ENCODE results near the gene RBM38. TPM values are rescaled to one million over a fixed set of nuclear protein-coding genes. Genes with fewer than 3 reads are reported as not detected.

RBM38 gene
- total and polyA plus RNA-seq, 9 of the 15 experiments (the other 6 are each of a cell fraction or from before 2014, with no cell fraction given) = 0.28 to 82.4 (median 33.2) TPM

GRCh38 chr20:57403216-57403615, 12.0 kb downstream of the RBM38 start:
- in situ Hi-C loops (cut with MboI) (no loop called here), intact Hi-C loops (cut with micrococcal nuclease) (no loop called here)
- Histone ChIP-seq H3K79me2 (ENCODE audit: control insufficient read depth, insufficient read depth, low read length) (peaks cover 42% of the 10 kb centered on the region), H4K20me1 (replicated peaks; ENCODE audit: control insufficient read depth, insufficient read depth, low read length) (peaks cover 35% of the 10 kb centered on the region), H3K27me3 (ENCODE audit: control insufficient read depth in 2 of 2, insufficient read depth in 2 of 2, low read length in 2 of 2) (no peaks in the 10 kb centered on the region), H2AFZ (ENCODE audit: low read depth, low read length) (no peak overlapping the region), H3K9me1 (ENCODE audit: control insufficient read depth, insufficient read depth, low read length) (peaks cover 3% of the 10 kb centered on the region), H3K9ac (ENCODE audit: insufficient read depth in 1 of 2, low read depth in 2 of 2, low read length in 2 of 2) (peak overlapping the region in 1 of 2 experiments; percentile 55; a peak in 2 of 4 replicates), H3K27ac (ENCODE audit: extremely low read depth, low read depth, low read length) (no peak overlapping the region), H3K4me1 (replicated peaks in 1 of 2; ENCODE audit: control insufficient read depth in 2 of 2, insufficient read depth in 2 of 2, low read length in 2 of 2) (peaks cover 5 to 53% of the 10 kb centered on the region in 2 experiments; a peak in 4 of 5 replicates), H3K36me3 (ENCODE audit: control insufficient read depth, insufficient read depth, low read length) (peaks cover 97% of the 10 kb centered on the region; the same call in 2 of the 3 replicates), H3K9me3 (replicated peaks; ENCODE audit: control insufficient read depth, insufficient read depth, low read depth, low read length) (no peaks in the 10 kb centered on the region), H3K4me3 (no peak overlapping the region), H3K4me2 (ENCODE audit: insufficient read depth, low read length) (no peak overlapping the region)
- ChIA-PET CTCF (ENCODE audit: low intra/inter-chr PET ratio) (no interaction called here), POLR2A (interaction anchor here (1.0 to 1.4 kb wide), 2 partner anchors 10 to 67 kb away, joined by 3 to 10 read pairs; no protein-coding TSS in a partner anchor)
- TF ChIP-seq ZNF146 (CRISPR knock-in tag; IDR thresholded peaks at IDR 0.05; ENCODE audit: unreplicated experiment) = no peak
- no peak for TF ChIP-seq TOE1 (IDR thresholded peaks at IDR 0.05; ENCODE audit: borderline replicate concordance)
- TF ChIP-seq TOE1 (CRISPR knock-in tag; IDR thresholded peaks at IDR 0.05; ENCODE audit: borderline replicate concordance, low read depth) = no peak
- TF ChIP-seq, protein P1, sequence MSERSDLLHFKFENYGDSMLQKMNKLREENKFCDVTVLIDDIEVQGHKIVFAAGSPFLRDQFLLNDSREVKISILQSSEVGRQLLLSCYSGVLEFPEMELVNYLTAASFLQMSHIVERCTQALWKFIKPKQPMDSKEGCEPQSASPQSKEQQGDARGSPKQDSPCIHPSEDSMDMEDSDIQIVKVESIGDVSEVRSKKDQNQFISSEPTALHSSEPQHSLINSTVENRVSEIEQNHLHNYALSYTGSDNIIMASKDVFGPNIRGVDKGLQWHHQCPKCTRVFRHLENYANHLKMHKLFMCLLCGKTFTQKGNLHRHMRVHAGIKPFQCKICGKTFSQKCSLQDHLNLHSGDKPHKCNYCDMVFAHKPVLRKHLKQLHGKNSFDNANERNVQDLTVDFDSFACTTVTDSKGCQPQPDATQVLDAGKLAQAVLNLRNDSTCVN (CRISPR knock-in tag; IDR thresholded peaks at IDR 0.05) = no peak
- TF ChIP-seq ZBTB11 (CRISPR knock-in tag; IDR thresholded peaks at IDR 0.05) = 0 out of 6 replicates have a peak, but pooled peaks of 1 of the 3 experiments have one; percentile 10
- TF ChIP-seq ZNF263 (CRISPR knock-in tag; IDR thresholded peaks at IDR 0.05; ENCODE audit: borderline replicate concordance) = no peak
- TF ChIP-seq, protein P2, sequence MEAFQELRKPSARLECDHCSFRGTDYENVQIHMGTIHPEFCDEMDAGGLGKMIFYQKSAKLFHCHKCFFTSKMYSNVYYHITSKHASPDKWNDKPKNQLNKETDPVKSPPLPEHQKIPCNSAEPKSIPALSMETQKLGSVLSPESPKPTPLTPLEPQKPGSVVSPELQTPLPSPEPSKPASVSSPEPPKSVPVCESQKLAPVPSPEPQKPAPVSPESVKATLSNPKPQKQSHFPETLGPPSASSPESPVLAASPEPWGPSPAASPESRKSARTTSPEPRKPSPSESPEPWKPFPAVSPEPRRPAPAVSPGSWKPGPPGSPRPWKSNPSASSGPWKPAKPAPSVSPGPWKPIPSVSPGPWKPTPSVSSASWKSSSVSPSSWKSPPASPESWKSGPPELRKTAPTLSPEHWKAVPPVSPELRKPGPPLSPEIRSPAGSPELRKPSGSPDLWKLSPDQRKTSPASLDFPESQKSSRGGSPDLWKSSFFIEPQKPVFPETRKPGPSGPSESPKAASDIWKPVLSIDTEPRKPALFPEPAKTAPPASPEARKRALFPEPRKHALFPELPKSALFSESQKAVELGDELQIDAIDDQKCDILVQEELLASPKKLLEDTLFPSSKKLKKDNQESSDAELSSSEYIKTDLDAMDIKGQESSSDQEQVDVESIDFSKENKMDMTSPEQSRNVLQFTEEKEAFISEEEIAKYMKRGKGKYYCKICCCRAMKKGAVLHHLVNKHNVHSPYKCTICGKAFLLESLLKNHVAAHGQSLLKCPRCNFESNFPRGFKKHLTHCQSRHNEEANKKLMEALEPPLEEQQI (IDR thresholded peaks at IDR 0.05) = no peak
- BruUV-seq (replicated peaks) = no TSS peak
- no peak for ATAC-seq
- WGBS (ENCODE audit: insufficient coverage, low coverage, missing lambda C conversion rate) = 93% methylated on average over 10 of the region's 10 CpGs
- DNase-seq (ENCODE audit: extremely low read depth in 1 of 4, low spot score in 3 of 4) = no peak
- FAIRE-seq = no peak
